Activated naive CD8-positive, alpha-beta T cell treated with anti-CD3 and anti-CD28 coated beads for 36 hours (primary cell): Measurements from ENCODE around the gene NADSYN1. TPM values are rescaled to one million over a fixed set of nuclear protein-coding genes. Genes with fewer than 3 reads are reported as not detected.
A peak's percentile ranks its signal among the peaks of the same experiment; 100 is the strongest.

ENCODE experiments used
- DNase-seq: peaks from one replicate; pipeline ENCODE4 v3.0.0; 2021
- H3K27ac Mint-ChIP-seq: one replicate; pipeline ENCODE4 v1.8.0; 2022; ENCODE audit warnings: mild to moderate bottlenecking, moderate library complexity, mixed read lengths
- H3K27me3 Mint-ChIP-seq: one replicate; pipeline ENCODE4 v1.8.0; 2022; ENCODE audit warnings: mild to moderate bottlenecking, mixed read lengths
- H3K36me3 Mint-ChIP-seq: one replicate; pipeline ENCODE4 v1.8.0; 2021; ENCODE audit warnings: mild to moderate bottlenecking, mixed read lengths
- H3K4me1 Mint-ChIP-seq: one replicate; pipeline ENCODE4 v1.8.0; 2021; ENCODE audit warnings: mixed read lengths
- H3K4me3 Mint-ChIP-seq: one replicate; pipeline ENCODE4 v1.8.0; 2022; ENCODE audit warnings: mild to moderate bottlenecking, moderate library complexity, mixed read lengths
- H3K9me3 Mint-ChIP-seq: one replicate; pipeline ENCODE4 v1.8.0; 2022; ENCODE audit warnings: mixed read lengths
- total RNA-seq, 2 experiments: library from RNA; stranded (reverse); gene quantifications; one replicate each; pipeline ENCODE4 v1.2.3, GENCODE V29; 2021

Gene NADSYN1
- total RNA-seq, 2 experiments from 2014 or later: 59.9 to 66.8 TPM

GRCh38 chr11:71485063-71485399 is 32.0 kb downstream of the NADSYN1 start:
- no peak for DNase-seq

GRCh38 chr11:71485466-71485865 is 32.5 kb downstream of the NADSYN1 start:
- no peak overlapping the region for H3K27ac Mint-ChIP-seq
- DNase-seq: no peak
- peaks cover 52% of the 10 kb centered on the region for H3K36me3 Mint-ChIP-seq
- peaks cover 19% of the 10 kb centered on the region for H3K4me1 Mint-ChIP-seq
- H3K4me3 Mint-ChIP-seq: no peak overlapping the region
- no peaks in the 10 kb centered on the region for H3K27me3 Mint-ChIP-seq
- no peaks in the 10 kb centered on the region for H3K9me3 Mint-ChIP-seq

More at GRCh38 chr11:71485063-71485399, 32.0 kb downstream of the NADSYN1 start:
- Mint-ChIP-seq H3K27ac (no peak overlapping the region), H3K36me3 (peaks cover 50% of the 10 kb centered on the region), H3K4me1 (peaks cover 19% of the 10 kb centered on the region), H3K27me3 (no peaks in the 10 kb centered on the region), H3K9me3 (no peaks in the 10 kb centered on the region), H3K4me3 (no peak overlapping the region)

GRCh38 chr11:71486320-71486719 is 33.3 kb downstream of the NADSYN1 start:
- Mint-ChIP-seq H3K36me3 (peaks cover 52% of the 10 kb centered on the region), H3K27me3 (no peaks in the 10 kb centered on the region), H3K4me3 (no peak overlapping the region), H3K9me3 (no peaks in the 10 kb centered on the region), H3K4me1 (peaks cover 19% of the 10 kb centered on the region), H3K27ac (no peak overlapping the region)
- no peak for DNase-seq

DNA sequence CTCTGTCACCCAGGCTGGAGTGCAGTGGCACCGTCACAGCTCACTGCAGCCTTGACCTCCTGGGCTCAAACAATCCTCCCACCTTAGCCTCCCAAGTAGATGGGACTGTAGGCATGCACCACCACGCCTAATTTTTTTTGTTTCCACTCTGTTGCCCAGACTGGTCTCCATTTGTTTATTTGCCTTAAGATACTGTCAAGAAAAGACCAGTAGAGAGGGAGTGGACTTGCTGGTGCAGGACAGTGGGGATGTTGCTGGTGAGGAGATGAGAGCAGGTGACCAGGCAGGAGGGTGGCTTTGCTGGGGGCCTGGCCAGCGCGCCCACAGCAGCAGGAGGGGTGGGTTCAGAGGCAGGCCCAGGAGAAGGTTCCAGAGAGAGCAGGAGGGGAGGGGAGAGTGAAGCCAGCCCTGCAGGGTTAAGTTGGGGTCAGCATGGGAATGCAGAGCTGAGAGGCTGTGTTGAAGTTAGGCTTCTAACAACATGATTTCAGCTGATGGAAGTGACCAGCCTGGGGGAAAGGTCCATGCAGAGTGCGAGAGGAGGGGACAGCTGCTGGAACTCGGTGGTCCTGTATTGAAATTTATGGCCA is 35.8 kb downstream of the NADSYN1 start:
- Mint-ChIP-seq H3K4me3 (peak overlapping the region; percentile 30), H3K27ac (peak overlapping the region; percentile 83), H3K36me3 (peaks cover 48% of the 10 kb centered on the region), H3K9me3 (no peaks in the 10 kb centered on the region), H3K27me3 (no peaks in the 10 kb centered on the region), H3K4me1 (peaks cover 19% of the 10 kb centered on the region)
- no peak for DNase-seq

DNA sequence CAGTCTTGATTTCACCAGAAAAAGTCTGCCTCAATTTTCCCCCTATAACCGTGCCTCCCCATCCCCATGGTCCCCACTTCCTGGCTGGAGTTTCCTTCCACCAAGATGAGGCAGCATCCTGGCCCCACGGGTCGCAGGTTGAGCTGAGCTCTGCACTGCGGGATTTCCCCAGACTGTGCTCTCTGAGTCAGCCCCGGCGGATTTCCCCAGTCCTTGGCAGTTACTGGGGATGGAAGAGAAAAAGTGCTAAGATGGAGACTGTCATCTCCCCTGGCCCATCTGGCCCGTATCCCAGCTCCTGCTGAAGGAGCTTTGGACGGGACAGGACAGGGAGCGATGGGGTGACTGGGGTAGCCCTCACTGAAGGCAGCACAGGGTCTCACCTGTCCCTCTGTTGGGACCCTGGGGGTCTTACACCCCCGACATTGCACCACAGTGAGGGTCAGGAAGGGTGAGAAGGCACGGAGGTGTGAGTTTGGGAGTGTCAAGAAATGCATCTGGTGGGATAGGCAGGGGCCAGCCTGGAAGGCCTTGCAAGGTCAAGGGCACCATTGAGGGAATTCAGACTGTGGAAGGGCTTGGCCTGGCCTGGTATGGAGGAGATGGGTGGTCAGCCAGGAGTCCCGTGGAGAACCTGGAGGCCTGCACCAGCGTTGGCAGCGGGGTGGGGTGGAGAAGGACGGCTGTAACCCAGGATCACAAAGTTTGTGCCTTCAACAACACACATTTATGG is 36.5 kb downstream of the NADSYN1 start:
- H3K27me3 Mint-ChIP-seq: no peaks in the 10 kb centered on the region
- peaks cover 19% of the 10 kb centered on the region for H3K4me1 Mint-ChIP-seq
- peak; percentile 75 for DNase-seq
- peaks cover 44% of the 10 kb centered on the region for H3K36me3 Mint-ChIP-seq
- H3K4me3 Mint-ChIP-seq: no peak overlapping the region
- peak overlapping the region; percentile 83 for H3K27ac Mint-ChIP-seq
- H3K9me3 Mint-ChIP-seq: no peaks in the 10 kb centered on the region

GRCh38 chr11:71490044-71490730 is 37.2 kb downstream of the NADSYN1 start:
- Mint-ChIP-seq H3K36me3 (peaks cover 45% of the 10 kb centered on the region), H3K9me3 (no peaks in the 10 kb centered on the region), H3K27me3 (no peaks in the 10 kb centered on the region), H3K27ac (peak overlapping the region; percentile 83), H3K4me3 (no peak overlapping the region), H3K4me1 (peaks cover 19% of the 10 kb centered on the region)
- DNase-seq: no peak

DNA sequence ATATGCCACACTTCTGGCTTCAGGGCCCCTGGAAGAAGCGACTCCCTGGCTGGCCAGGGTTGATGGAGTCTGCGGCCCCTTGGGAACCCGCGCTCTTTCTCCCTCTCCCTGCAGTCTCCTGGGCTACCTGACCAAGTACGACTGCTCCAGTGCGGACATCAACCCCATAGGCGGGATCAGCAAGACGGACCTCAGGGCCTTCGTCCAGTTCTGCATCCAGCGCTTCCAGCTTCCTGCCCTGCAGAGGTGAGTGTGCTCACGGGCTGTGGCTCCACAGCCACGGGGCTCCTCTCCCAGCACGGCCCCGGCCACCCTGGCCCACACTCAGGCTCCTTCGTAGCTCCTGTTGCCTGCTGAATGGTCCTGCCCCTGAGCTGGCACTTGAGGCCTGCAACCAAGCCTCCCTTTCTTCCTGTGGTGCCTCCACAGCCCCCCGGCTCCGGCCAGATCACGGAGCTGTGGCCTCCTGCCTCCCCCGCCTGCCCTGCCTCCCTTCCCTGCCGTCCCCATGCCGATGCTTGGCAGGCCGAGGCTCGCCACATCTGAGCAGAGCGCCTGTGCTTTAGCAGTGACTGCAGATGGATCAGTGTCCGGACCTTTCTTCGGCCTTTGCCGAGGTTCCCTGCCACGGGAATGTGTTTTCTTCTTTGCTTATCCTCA is 37.9 kb downstream of the NADSYN1 start:
- no peak for DNase-seq
- Mint-ChIP-seq H3K4me3 (no peak overlapping the region), H3K36me3 (peaks cover 46% of the 10 kb centered on the region), H3K4me1 (peaks cover 19% of the 10 kb centered on the region), H3K9me3 (no peaks in the 10 kb centered on the region), H3K27ac (no peak overlapping the region), H3K27me3 (no peaks in the 10 kb centered on the region)

- H3K4me1 Mint-ChIP-seq: peaks cover 19% of the 10 kb centered on the region
- H3K4me3 Mint-ChIP-seq: no peak overlapping the region
- H3K36me3 Mint-ChIP-seq: peaks cover 42% of the 10 kb centered on the region
- no peak for DNase-seq
- H3K27me3 Mint-ChIP-seq: no peaks in the 10 kb centered on the region
- H3K27ac Mint-ChIP-seq: no peak overlapping the region
- H3K9me3 Mint-ChIP-seq: no peaks in the 10 kb centered on the region
These were observed 38.5 kb downstream of the NADSYN1 start for GRCh38 chr11:71491531-71491930.

DNA sequence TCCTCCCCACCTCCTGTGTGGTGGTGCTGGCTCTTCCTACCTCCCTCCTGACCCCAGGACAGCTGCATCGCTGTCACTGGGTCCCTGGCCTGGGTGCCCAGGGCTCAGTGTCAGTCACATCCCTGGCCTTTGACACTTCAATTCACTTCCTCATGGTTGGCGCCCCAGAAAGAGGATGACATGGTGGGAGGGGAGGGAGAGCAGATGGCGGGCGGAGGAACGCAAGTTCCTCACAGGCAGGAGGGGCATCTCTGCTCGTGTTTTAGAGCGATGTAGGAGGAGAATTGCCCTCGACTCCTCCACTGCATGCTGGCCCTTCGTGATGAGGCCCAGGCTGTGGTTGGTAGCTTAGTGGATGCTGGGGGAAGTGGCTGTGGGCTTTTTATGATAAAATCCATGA is 38.9 kb downstream of the NADSYN1 start:
- peaks cover 46% of the 10 kb centered on the region for H3K36me3 Mint-ChIP-seq
- no peak for DNase-seq
- no peaks in the 10 kb centered on the region for H3K27me3 Mint-ChIP-seq
- peaks cover 19% of the 10 kb centered on the region for H3K4me1 Mint-ChIP-seq
- H3K4me3 Mint-ChIP-seq: no peak overlapping the region
- no peak overlapping the region for H3K27ac Mint-ChIP-seq
- H3K9me3 Mint-ChIP-seq: no peaks in the 10 kb centered on the region

DNA sequence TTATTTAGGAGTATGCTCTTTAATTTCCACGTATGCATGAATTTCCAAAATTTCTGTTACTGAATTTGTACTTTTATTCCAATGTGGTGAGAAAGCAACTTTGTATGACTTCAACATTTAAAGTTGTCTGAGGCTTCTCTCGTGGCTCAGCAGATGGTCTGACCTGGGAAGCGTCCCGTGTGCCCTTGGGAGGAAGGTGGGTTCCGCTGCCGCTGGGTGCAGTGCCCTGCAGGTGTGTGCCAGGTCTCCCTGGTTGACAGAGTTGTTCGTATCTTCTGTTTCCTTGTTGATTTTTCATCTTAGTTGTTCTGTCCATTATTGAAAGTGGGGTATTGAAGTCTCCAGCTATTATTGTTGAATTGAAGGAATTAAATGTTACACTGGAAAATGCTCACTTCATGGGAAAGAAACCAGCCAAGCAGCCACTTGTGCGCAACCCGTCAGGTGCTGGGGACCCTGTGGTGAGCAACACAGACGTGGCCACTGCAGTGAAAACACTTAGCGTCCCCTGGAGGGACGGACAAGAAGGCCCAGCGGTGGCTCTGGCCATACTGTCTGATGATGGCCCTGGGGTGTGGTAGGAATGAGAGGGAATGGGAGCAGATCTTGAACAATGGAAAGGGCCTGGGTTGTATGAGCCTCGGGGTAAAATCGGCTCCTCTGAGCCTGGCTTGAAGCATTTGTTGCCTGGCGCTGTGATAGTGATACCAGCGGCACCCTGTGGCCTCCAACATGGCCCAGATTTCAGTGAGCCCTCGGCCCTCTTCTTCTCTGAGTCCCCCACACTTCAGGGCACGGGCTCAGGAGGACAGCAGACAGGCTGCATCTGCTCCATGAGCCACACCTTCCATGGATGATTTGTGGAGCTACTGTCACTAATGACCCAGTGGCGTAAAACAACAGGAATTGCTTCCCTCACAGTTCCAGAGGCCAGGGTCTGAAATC is 42.6 kb downstream of the NADSYN1 start:
- Mint-ChIP-seq H3K9me3 (no peaks in the 10 kb centered on the region), H3K4me1 (peaks cover 2% of the 10 kb centered on the region), H3K27ac (no peak overlapping the region), H3K36me3 (peaks cover 47% of the 10 kb centered on the region), H3K27me3 (no peaks in the 10 kb centered on the region), H3K4me3 (no peak overlapping the region)
- no peak for DNase-seq

- Mint-ChIP-seq H3K27ac (no peak overlapping the region), H3K9me3 (no peaks in the 10 kb centered on the region), H3K27me3 (no peaks in the 10 kb centered on the region), H3K4me1 (peaks cover 2% of the 10 kb centered on the region), H3K36me3 (peaks cover 50% of the 10 kb centered on the region), H3K4me3 (no peak overlapping the region)
- DNase-seq: no peak
These were observed 43.4 kb downstream of the NADSYN1 start for GRCh38 chr11:71496421-71496820.

- Mint-ChIP-seq H3K9me3 (no peaks in the 10 kb centered on the region), H3K27ac (no peak overlapping the region), H3K4me3 (no peak overlapping the region), H3K36me3 (peaks cover 53% of the 10 kb centered on the region), H3K27me3 (no peaks in the 10 kb centered on the region), H3K4me1 (peaks cover 2% of the 10 kb centered on the region)
- DNase-seq: no peak
These were observed 45.1 kb downstream of the NADSYN1 start for GRCh38 chr11:71498091-71498490.

DNA sequence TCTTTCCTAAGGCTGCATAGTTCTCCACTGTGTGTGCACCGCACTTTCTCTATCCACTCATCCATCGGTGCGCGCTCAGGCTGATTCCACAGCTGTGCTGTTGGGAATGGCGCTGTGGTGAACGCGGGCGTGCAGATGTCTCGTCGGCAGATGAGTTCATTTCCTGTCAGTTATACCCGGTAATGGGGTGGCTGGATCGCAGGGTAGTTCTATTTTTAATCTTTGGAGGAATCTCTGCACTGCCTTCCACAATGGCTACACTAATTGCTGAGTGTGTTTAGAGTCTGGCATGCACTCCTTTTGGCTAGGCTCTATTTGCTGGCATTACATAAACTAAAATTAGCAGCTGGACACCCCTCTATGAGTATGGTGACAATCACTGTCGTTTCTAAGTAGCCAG is 46.1 kb downstream of the NADSYN1 start:
- Mint-ChIP-seq H3K9me3 (no peaks in the 10 kb centered on the region), H3K27me3 (no peaks in the 10 kb centered on the region), H3K4me1 (peaks cover 2% of the 10 kb centered on the region), H3K27ac (no peak overlapping the region), H3K4me3 (no peak overlapping the region), H3K36me3 (peaks cover 60% of the 10 kb centered on the region)
- DNase-seq: no peak

GRCh38 chr11:71499546-71499945 is 46.5 kb downstream of the NADSYN1 start:
- no peak for DNase-seq
- Mint-ChIP-seq H3K27ac (no peak overlapping the region), H3K9me3 (no peaks in the 10 kb centered on the region), H3K36me3 (peaks cover 63% of the 10 kb centered on the region), H3K4me3 (no peak overlapping the region), H3K4me1 (peaks cover 2% of the 10 kb centered on the region), H3K27me3 (no peaks in the 10 kb centered on the region)
